Vagina (tissue), 2 donors: ENCODE measurements around the gene EEF1AKMT3.

Experiments
- POLR2A ChIP-seq, 2 donors: fragments of 450-650 bp; IDR thresholded peaks; one replicate each; pipeline ENCODE4 v1.6.1; 2017; ENCODE audit warnings: antibody characterized with exemption in 2 of 2, mild to moderate bottlenecking in 2 of 2, moderate library complexity in 2 of 2
- POLR2AphosphoS5 ChIP-seq, 2 donors: sonication (generic); formaldehyde crosslinking; IDR thresholded peaks; one replicate each; pipeline ENCODE4 v1.9.0; 2017; ENCODE audit warnings: antibody characterized with exemption in 2 of 2, mild to moderate bottlenecking in 2 of 2, low read depth in 1 of 2; ENCODE audit not compliant: insufficient read depth in 1 of 2
- TF ChIP-seq, protein P1 (sequence below), 3 experiments: fragments of 450-650 bp in 2 of 3; fragments of 200-600 bp in 1 of 3; sonication (generic) in 1 of 3; IDR thresholded peaks; one replicate each; pipeline ENCODE4 v1.5.1; 2017 to 2019; ENCODE audit warnings: antibody characterized with exemption in 3 of 3, mild to moderate bottlenecking in 2 of 3, moderate library complexity in 2 of 3

DNA sequence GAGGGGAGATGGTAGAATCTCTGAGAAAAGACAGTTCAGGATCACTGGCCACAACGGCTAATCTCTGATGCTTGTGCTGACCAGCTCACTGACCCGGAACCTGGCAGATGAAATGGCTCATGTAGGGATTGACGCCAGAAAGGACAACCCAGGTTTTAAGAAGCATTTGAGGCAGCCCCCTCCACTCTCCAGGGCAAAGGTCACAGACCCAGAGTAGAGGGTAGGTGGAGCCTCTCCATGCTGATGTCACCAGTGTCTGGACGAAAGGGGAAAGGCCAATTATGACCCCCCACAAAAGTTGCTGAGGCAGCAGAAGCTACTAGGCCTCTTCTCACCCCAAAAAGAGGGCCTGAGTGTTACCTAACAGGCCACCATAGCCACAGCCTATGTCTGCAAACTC lies 1.7 kb upstream of the EEF1AKMT3 start:
- TF ChIP-seq, protein P1, sequence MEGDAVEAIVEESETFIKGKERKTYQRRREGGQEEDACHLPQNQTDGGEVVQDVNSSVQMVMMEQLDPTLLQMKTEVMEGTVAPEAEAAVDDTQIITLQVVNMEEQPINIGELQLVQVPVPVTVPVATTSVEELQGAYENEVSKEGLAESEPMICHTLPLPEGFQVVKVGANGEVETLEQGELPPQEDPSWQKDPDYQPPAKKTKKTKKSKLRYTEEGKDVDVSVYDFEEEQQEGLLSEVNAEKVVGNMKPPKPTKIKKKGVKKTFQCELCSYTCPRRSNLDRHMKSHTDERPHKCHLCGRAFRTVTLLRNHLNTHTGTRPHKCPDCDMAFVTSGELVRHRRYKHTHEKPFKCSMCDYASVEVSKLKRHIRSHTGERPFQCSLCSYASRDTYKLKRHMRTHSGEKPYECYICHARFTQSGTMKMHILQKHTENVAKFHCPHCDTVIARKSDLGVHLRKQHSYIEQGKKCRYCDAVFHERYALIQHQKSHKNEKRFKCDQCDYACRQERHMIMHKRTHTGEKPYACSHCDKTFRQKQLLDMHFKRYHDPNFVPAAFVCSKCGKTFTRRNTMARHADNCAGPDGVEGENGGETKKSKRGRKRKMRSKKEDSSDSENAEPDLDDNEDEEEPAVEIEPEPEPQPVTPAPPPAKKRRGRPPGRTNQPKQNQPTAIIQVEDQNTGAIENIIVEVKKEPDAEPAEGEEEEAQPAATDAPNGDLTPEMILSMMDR (IDR thresholded peaks at IDR 0.05), result no peak
- TF ChIP-seq POLR2A (IDR thresholded peaks at IDR 0.05) (no peak), POLR2AphosphoS5 (IDR thresholded peaks at IDR 0.05; ENCODE audit: insufficient read depth in 1 of 2, low read depth in 1 of 2) (no peak)
